GM19351 (cell line): ENCODE results near the gene EXOC4.

Experiments used
- ATAC-seq: cut with Tn5 transposase; IDR thresholded peaks from one replicate; pipeline ENCODE4 v1.9.1; 2021; ENCODE audit warnings: mild to moderate bottlenecking, moderate library complexity; ENCODE audit not compliant: unreplicated experiment

Gene EXOC4

GRCh38 chr7:134009314-134010110 lies 756.6 kb downstream of the EXOC4 start:
- ATAC-seq: no peak

- ATAC-seq: no peak
These were observed 760.4 kb downstream of the EXOC4 start for GRCh38 chr7:134013249-134013648.

GRCh38 chr7:134014935-134015334 lies 762.1 kb downstream of the EXOC4 start:
- ATAC-seq: no peak

- ATAC-seq: no peak
These were observed 763.5 kb downstream of the EXOC4 start for GRCh38 chr7:134016223-134016941.

- no peak for ATAC-seq
These were observed 764.0 kb downstream of the EXOC4 start for GRCh38 chr7:134016942-134017303.

GRCh38 chr7:134018306-134018705 lies 765.4 kb downstream of the EXOC4 start:
- ATAC-seq: no peak

- ATAC-seq: no peak
These were observed 766.4 kb downstream of the EXOC4 start for GRCh38 chr7:134019251-134019650.

GRCh38 chr7:134021836-134022235 lies 769.0 kb downstream of the EXOC4 start:
- no peak for ATAC-seq

- ATAC-seq: no peak
These were observed 769.5 kb downstream of the EXOC4 start for GRCh38 chr7:134022286-134022911.

- no peak for ATAC-seq
These were observed 771.9 kb downstream of the EXOC4 start for GRCh38 chr7:134024739-134025138.

GRCh38 chr7:134028853-134029252 lies 776.0 kb downstream of the EXOC4 start:
- no peak for ATAC-seq

GRCh38 chr7:134029743-134030142 lies 776.9 kb downstream of the EXOC4 start:
- ATAC-seq: no peak

GRCh38 chr7:134030460-134030865 lies 777.6 kb downstream of the EXOC4 start:
- no peak for ATAC-seq

GRCh38 chr7:134031835-134032617 lies 779.1 kb downstream of the EXOC4 start:
- no peak for ATAC-seq

GRCh38 chr7:134034652-134035051 lies 781.8 kb downstream of the EXOC4 start:
- no peak for ATAC-seq

- ATAC-seq: no peak
These were observed 785.1 kb downstream of the EXOC4 start for GRCh38 chr7:134037991-134038390.

GRCh38 chr7:134040988-134041387 lies 788.1 kb downstream of the EXOC4 start:
- ATAC-seq: no peak

GRCh38 chr7:134041477-134041876 lies 788.6 kb downstream of the EXOC4 start:
- ATAC-seq: no peak

- no peak for ATAC-seq
These were observed 789.4 kb downstream of the EXOC4 start for GRCh38 chr7:134042307-134042706.

- no peak for ATAC-seq
These were observed 791.8 kb downstream of the EXOC4 start for GRCh38 chr7:134044682-134045081.

GRCh38 chr7:134045716-134046115 lies 792.8 kb downstream of the EXOC4 start:
- ATAC-seq: peak; percentile 76
